Activated CD4-positive, alpha-beta memory T cell treated with anti-CD3 and anti-CD28 coated beads, Interleukin-2, amount 10 ng/mL, durations not matched to agents 7 days and 5 days (primary cell): Measurements from ENCODE around the gene PRAMEF12. TPM values are rescaled to one million over a fixed set of nuclear protein-coding genes. Genes with fewer than 3 reads are reported as not detected.
"Not testable (repeated sequence)": the region's sequence is repeated elsewhere in the genome, so short reads cannot be mapped to it uniquely, and the experiment has no call there.

Source experiments
- CTCF ChIA-PET: fragments of 350-600 bp; sonication (Branson Sonifier 250); formaldehyde crosslinking; loops from one replicate; lab custom pipeline; 2021; ENCODE audit warnings: antibody characterized with exemption, inconsistent platforms; lab: Charles Lee
- POLR2A ChIA-PET: fragments of 350-600 bp; sonication (Branson Sonifier 250); formaldehyde crosslinking; loops from one replicate; lab custom pipeline; 2021; ENCODE audit warnings: antibody characterized with exemption; lab: Charles Lee
- DNase-seq: peaks from one replicate; pipeline ENCODE4 v3.0.0-alpha.2; 2020
- H3K27ac Mint-ChIP-seq: one replicate; pipeline ENCODE4 v1.8.0; 2021; ENCODE audit warnings: mild to moderate bottlenecking, mixed read lengths
- H3K27me3 Mint-ChIP-seq: one replicate; pipeline ENCODE4 v1.8.0; 2021; ENCODE audit warnings: mixed read lengths
- H3K36me3 Mint-ChIP-seq: one replicate; pipeline ENCODE4 v1.8.0; 2021; ENCODE audit warnings: low read depth, mixed read lengths
- H3K4me1 Mint-ChIP-seq: one replicate; pipeline ENCODE4 v1.8.0; 2021; ENCODE audit warnings: mixed read lengths
- H3K4me3 Mint-ChIP-seq: one replicate; pipeline ENCODE4 v1.8.0; 2021; ENCODE audit warnings: mild to moderate bottlenecking, mixed read lengths
- H3K9me3 Mint-ChIP-seq: one replicate; pipeline ENCODE4 v1.8.0; 2021; ENCODE audit warnings: mixed read lengths
- total RNA-seq, 2 experiments: library from RNA; stranded (reverse); gene quantifications; one replicate each; pipeline ENCODE4 v1.2.3, GENCODE V29; 2021

Gene PRAMEF12
- total RNA-seq: not detected

DNA sequence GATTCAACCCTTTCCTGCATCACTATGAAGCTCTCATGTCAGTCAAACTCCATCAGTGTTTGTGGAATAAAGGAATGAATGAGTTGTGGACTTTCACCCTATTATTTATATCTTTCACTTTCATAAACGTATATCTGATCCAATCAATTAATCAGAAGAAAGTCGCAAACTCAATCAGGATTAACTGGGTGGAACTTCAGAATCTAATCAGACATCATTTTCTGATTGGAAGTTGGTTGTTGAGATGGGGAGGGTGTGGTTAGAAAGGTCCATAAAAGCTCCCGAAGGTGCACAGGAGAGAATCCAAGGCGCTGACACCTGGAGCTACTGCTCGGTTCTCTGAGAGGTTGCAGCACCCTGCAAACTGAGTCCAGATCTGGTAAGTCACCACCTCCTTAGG is at the start of gene PRAMEF12:
PRAMEF12 (plus strand) TSS at position 301 of the 400 bp plus-strand sequence. CDS start 1,130 bp downstream, outside the sequence.
- no peaks in the 10 kb centered on the region for H3K4me1 Mint-ChIP-seq
- H3K4me3 Mint-ChIP-seq: no peak within 1 kb of the TSS
- ChIA-PET CTCF (no interaction called here), POLR2A (no interaction called here)
- peaks cover 5% of the 10 kb centered on the region for H3K27me3 Mint-ChIP-seq
- H3K36me3 Mint-ChIP-seq: no peaks in the 10 kb centered on the region
- DNase-seq: no peak
- H3K9me3 Mint-ChIP-seq: no peaks in the 10 kb centered on the region
- H3K27ac Mint-ChIP-seq: no peak within 1 kb of the TSS

GRCh38 chr1:12728391-12728790 is 45.1 kb upstream of the PRAMEF12 start:
- Mint-ChIP-seq H3K4me1 (no peaks in the 10 kb centered on the region), H3K27ac (no peak overlapping the region), H3K4me3 (no peak overlapping the region), H3K9me3 (no peaks in the 10 kb centered on the region), H3K36me3 (no peaks in the 10 kb centered on the region), H3K27me3 (peaks cover 30% of the 10 kb centered on the region)
- no peak for DNase-seq
- POLR2A ChIA-PET: no interaction called here
- CTCF ChIA-PET: no interaction called here

GRCh38 chr1:12730156-12730555 is 43.4 kb upstream of the PRAMEF12 start:
- CTCF ChIA-PET: no interaction called here
- Mint-ChIP-seq H3K9me3 (no peaks in the 10 kb centered on the region), H3K27ac (no peak overlapping the region), H3K36me3 (no peaks in the 10 kb centered on the region), H3K27me3 (peaks cover 42% of the 10 kb centered on the region), H3K4me3 (no peak overlapping the region), H3K4me1 (no peaks in the 10 kb centered on the region)
- POLR2A ChIA-PET: no interaction called here
- no peak for DNase-seq

DNA sequence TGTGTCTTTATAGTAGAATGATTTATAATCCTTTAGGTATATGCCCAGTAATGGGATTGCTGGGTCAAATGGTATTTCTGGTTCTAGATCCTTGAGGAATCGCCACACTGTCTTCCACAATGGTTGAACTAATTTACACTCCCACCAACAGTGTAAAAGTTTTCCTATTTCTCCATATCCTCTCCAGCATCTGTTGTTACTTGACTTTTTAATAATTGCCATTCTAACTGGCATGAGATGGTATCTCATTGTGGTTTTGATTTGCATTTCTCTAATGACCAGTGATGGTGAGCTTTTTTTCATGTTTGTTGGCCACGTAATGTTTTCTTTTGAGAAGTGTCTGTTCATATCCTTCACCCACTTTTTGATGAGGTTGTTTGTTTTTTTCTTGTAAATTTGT is 42.5 kb upstream of the PRAMEF12 start:
- H3K36me3 Mint-ChIP-seq, H3K4me3 Mint-ChIP-seq, H3K4me1 Mint-ChIP-seq, H3K27ac Mint-ChIP-seq, DNase-seq, CTCF ChIA-PET, H3K9me3 Mint-ChIP-seq, POLR2A ChIA-PET: not testable (repeated sequence)
- H3K27me3 Mint-ChIP-seq: peaks cover 47% of the 10 kb centered on the region

DNA sequence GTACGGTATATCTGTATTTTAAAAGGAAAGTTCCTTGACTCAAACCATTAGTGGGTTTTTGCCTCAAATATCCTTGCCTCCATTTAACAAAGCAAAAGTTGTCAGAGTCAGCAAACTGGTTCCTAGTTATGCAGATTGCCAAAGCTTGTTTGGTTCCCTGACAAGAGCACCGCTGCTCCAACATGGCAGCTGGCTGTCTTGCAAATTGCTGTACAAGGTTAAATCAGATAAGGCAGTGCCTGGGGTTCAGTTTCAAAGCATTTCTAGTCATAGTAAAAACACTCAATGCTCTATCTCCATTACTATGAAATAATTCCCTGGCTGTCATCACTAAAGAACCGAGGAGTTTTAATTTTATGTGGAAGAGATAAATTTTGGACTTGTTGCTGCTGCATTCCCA is 38.9 kb upstream of the PRAMEF12 start:
- no peak for DNase-seq
- Mint-ChIP-seq H3K27me3 (peaks cover 48% of the 10 kb centered on the region), H3K9me3 (peaks cover 4% of the 10 kb centered on the region), H3K36me3 (no peaks in the 10 kb centered on the region), H3K27ac (no peak overlapping the region), H3K4me1 (no peaks in the 10 kb centered on the region), H3K4me3 (no peak overlapping the region)
- ChIA-PET POLR2A (no interaction called here), CTCF (no interaction called here)

GRCh38 chr1:12738934-12739333 is 34.6 kb upstream of the PRAMEF12 start:
- H3K9me3 Mint-ChIP-seq: peaks cover 4% of the 10 kb centered on the region
- H3K36me3 Mint-ChIP-seq: no peaks in the 10 kb centered on the region
- H3K27ac Mint-ChIP-seq: no peak overlapping the region
- H3K4me1 Mint-ChIP-seq: no peaks in the 10 kb centered on the region
- no peak for DNase-seq
- CTCF ChIA-PET: no interaction called here
- H3K4me3 Mint-ChIP-seq: no peak overlapping the region
- peaks cover 31% of the 10 kb centered on the region for H3K27me3 Mint-ChIP-seq
- POLR2A ChIA-PET: no interaction called here

DNA sequence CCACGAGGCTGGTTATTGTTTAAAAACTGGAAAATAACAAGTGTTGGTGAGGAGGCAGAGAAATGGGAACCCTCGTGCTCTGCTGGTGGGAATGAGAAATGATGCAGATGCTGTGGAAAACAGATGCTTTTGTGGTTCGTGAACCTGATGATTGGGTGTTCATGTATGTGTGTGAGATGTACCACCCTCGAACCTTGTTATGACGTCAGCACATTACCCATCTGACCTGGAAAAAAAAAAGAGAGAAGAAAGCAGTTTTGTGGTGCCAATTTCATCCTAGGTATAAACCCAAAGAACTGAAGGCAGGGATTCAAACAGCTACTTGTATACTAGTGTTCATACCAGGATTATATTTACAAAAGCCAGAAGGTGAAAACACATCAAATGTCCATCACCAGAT is 33.9 kb upstream of the PRAMEF12 start:
- Mint-ChIP-seq H3K9me3 (peaks cover 4% of the 10 kb centered on the region), H3K27ac (no peak overlapping the region), H3K4me3 (no peak overlapping the region), H3K27me3 (peaks cover 25% of the 10 kb centered on the region), H3K36me3 (no peaks in the 10 kb centered on the region), H3K4me1 (no peaks in the 10 kb centered on the region)
- DNase-seq: no peak
- ChIA-PET POLR2A (no interaction called here), CTCF (no interaction called here)

GRCh38 chr1:12741946-12742345 is 31.6 kb upstream of the PRAMEF12 start:
- CTCF ChIA-PET: no interaction called here
- no peak overlapping the region for H3K4me3 Mint-ChIP-seq
- no peaks in the 10 kb centered on the region for H3K9me3 Mint-ChIP-seq

GRCh38 chr1:12745126-12745991 is 28.2 kb upstream of the PRAMEF12 start:
- no peak for DNase-seq
- Mint-ChIP-seq H3K9me3 (peaks cover 10% of the 10 kb centered on the region), H3K36me3 (no peaks in the 10 kb centered on the region), H3K4me3 (no peak overlapping the region), H3K4me1 (peaks cover 8% of the 10 kb centered on the region), H3K27me3 (peaks cover 21% of the 10 kb centered on the region), H3K27ac (no peak overlapping the region)
- POLR2A ChIA-PET: no interaction called here
- CTCF ChIA-PET: no interaction called here

More at GRCh38 chr1:12741946-12742345, 31.6 kb upstream of the PRAMEF12 start:
- no peak for DNase-seq
- Mint-ChIP-seq H3K27me3 (peaks cover 18% of the 10 kb centered on the region), H3K27ac (no peak overlapping the region), H3K4me1 (peaks cover 8% of the 10 kb centered on the region), H3K36me3 (no peaks in the 10 kb centered on the region)
- POLR2A ChIA-PET: no interaction called here

DNA sequence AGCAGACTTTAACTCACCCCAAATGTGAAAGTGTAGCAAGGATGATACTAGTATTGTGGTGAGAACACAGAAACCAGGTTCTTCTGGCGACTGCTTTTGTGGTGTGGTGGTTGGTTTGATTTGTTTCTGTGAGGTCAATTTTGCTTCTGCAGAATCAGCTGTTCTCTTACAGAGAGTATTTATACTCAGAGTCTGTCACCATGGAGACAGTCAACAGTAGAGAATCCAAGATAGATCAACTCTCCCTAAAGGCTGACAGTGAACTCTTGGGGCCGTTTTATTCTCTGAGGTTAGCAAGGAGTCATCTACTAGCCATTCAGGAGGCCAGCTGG is 27.6 kb upstream of the PRAMEF12 start, which contains the start of gene CFAP107:
CFAP107 (plus strand) TSS at position 209 of the 332 bp plus-strand sequence. CDS start 231 bp downstream, outside the sequence.
- ChIA-PET POLR2A (no interaction called here), CTCF (no interaction called here)
- peaks cover 23% of the 10 kb centered on the region for H3K27me3 Mint-ChIP-seq
- no peak within 1 kb of the TSS for H3K4me3 Mint-ChIP-seq
- H3K36me3 Mint-ChIP-seq: no peaks in the 10 kb centered on the region
- peaks cover 12% of the 10 kb centered on the region for H3K9me3 Mint-ChIP-seq
- H3K27ac Mint-ChIP-seq: no peak within 1 kb of the TSS
- H3K4me1 Mint-ChIP-seq: peaks cover 8% of the 10 kb centered on the region
- no peak for DNase-seq

GRCh38 chr1:12748778-12749355 is 24.7 kb upstream of the PRAMEF12 start:
- peaks cover 12% of the 10 kb centered on the region for H3K9me3 Mint-ChIP-seq
- H3K36me3 Mint-ChIP-seq: no peaks in the 10 kb centered on the region
- ChIA-PET CTCF (no interaction called here), POLR2A (no interaction called here)
- H3K27me3 Mint-ChIP-seq: peaks cover 28% of the 10 kb centered on the region
- no peak overlapping the region for H3K4me3 Mint-ChIP-seq
- H3K27ac Mint-ChIP-seq: no peak overlapping the region
- no peak for DNase-seq
- H3K4me1 Mint-ChIP-seq: peaks cover 8% of the 10 kb centered on the region

DNA sequence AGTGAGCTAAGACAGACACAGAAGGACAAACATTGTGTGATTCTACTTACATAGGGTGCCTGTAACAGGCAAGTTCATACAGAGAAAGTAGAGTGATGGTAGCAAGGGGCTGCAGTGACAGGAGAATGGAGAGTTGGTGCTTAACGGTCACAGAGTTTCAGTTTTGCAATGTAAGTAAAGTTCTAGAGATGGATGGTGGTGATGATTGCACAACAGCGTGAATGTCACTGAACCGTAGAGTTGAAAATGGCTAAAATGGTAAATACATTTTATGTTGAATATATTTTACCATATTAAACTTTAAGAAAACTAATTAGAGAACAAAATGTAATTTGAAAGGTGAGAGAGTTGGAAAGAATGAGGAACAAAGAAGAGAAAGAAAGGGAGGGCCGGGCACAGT is 18.8 kb upstream of the PRAMEF12 start:
- Mint-ChIP-seq H3K36me3 (no peaks in the 10 kb centered on the region), H3K4me1 (no peaks in the 10 kb centered on the region), H3K27ac (no peak overlapping the region), H3K4me3 (no peak overlapping the region), H3K9me3 (peaks cover 4% of the 10 kb centered on the region), H3K27me3 (peaks cover 29% of the 10 kb centered on the region)
- CTCF ChIA-PET: no interaction called here
- POLR2A ChIA-PET: no interaction called here
- DNase-seq: no peak

- Mint-ChIP-seq H3K27ac (no peak overlapping the region), H3K4me1 (no peaks in the 10 kb centered on the region), H3K27me3 (peaks cover 27% of the 10 kb centered on the region), H3K4me3 (no peak overlapping the region), H3K36me3 (no peaks in the 10 kb centered on the region), H3K9me3 (no peaks in the 10 kb centered on the region)
- POLR2A ChIA-PET: no interaction called here
- no peak for DNase-seq
- CTCF ChIA-PET: no interaction called here
These were observed 17.3 kb upstream of the PRAMEF12 start for GRCh38 chr1:12756273-12756672.
